ENCODE data around the gene EHD1. TPM values are rescaled to one million over a fixed set of nuclear protein-coding genes. Genes with fewer than 3 reads are reported as not detected.

EHD1 gene
- total and polyA plus RNA-seq, 2 of the 8 experiments (the other 6 are each of a cell fraction or from before 2014, with no cell fraction given) = 31.5 to 42.9 TPM

GRCh38 chr11:64803158-64803845 lies 75.1 kb downstream of the EHD1 start, which contains the start of gene MAP4K2 (continued):
- TF ChIP-seq, protein P1, sequence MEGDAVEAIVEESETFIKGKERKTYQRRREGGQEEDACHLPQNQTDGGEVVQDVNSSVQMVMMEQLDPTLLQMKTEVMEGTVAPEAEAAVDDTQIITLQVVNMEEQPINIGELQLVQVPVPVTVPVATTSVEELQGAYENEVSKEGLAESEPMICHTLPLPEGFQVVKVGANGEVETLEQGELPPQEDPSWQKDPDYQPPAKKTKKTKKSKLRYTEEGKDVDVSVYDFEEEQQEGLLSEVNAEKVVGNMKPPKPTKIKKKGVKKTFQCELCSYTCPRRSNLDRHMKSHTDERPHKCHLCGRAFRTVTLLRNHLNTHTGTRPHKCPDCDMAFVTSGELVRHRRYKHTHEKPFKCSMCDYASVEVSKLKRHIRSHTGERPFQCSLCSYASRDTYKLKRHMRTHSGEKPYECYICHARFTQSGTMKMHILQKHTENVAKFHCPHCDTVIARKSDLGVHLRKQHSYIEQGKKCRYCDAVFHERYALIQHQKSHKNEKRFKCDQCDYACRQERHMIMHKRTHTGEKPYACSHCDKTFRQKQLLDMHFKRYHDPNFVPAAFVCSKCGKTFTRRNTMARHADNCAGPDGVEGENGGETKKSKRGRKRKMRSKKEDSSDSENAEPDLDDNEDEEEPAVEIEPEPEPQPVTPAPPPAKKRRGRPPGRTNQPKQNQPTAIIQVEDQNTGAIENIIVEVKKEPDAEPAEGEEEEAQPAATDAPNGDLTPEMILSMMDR (IDR thresholded peaks at IDR 0.05; ENCODE audit: control extremely low read depth in 1 of 3, insufficient read depth in 1 of 3, low read depth in 1 of 3, low read length in 3 of 3) = peak in 2 of 3 experiments; percentile 8 to 20; a peak in 2 of 4 replicates
- TF ChIP-seq POLR2A (IDR thresholded peaks at IDR 0.05; ENCODE audit: control extremely low read depth in 1 of 2, low read depth in 2 of 2, low read length in 2 of 2) = no peak
- no peak for TF ChIP-seq EP300 (IDR thresholded peaks at IDR 0.05; ENCODE audit: borderline replicate concordance in 1 of 2, low read depth in 2 of 2, low read length in 2 of 2)
- no peak; the same call in 1 of the 2 replicates for TF ChIP-seq CHD1 (IDR thresholded peaks at IDR 0.05; ENCODE audit: low read depth, low read length)
- 0 out of 2 replicates have a peak, but pooled peaks have one; percentile 29 for TF ChIP-seq SP1 (IDR thresholded peaks at IDR 0.05; ENCODE audit: low read depth, low read length)
- peak in 1 of 2 experiments; percentile 78; a peak in 2 of 4 replicates for TF ChIP-seq SIN3A (conservative IDR thresholded peaks at IDR 0.05 in 1 of 2, IDR thresholded peaks at IDR 0.05 in 1 of 2; ENCODE audit: low read depth in 1 of 2, low read length in 2 of 2)
- 0 out of 2 replicates have a peak, but pooled peaks have one; percentile 50 for TF ChIP-seq RBBP5 (IDR thresholded peaks at IDR 0.05; ENCODE audit: borderline replicate concordance, low read depth, low read length)
